IPS-11a (cell line): ENCODE data around the gene PLA2G4B.

Source experiments
- H3K4me3 ChIP-seq: one replicate; pipeline ENCODE4 v1.5.1; 2013; ENCODE audit warnings: low read depth, low read length, control low read depth

The PLA2G4B gene

GRCh38 chr15:41849861-41850260 lies 11.2 kb downstream of the PLA2G4B start:
- no peak overlapping the region for H3K4me3 ChIP-seq

- H3K4me3 ChIP-seq = no peak overlapping the region
Observed at GRCh38 chr15:41850482-41851166, 12.0 kb downstream of the PLA2G4B start.

GRCh38 chr15:41851167-41851523 lies 12.5 kb downstream of the PLA2G4B start:
- no peak overlapping the region for H3K4me3 ChIP-seq

DNA sequence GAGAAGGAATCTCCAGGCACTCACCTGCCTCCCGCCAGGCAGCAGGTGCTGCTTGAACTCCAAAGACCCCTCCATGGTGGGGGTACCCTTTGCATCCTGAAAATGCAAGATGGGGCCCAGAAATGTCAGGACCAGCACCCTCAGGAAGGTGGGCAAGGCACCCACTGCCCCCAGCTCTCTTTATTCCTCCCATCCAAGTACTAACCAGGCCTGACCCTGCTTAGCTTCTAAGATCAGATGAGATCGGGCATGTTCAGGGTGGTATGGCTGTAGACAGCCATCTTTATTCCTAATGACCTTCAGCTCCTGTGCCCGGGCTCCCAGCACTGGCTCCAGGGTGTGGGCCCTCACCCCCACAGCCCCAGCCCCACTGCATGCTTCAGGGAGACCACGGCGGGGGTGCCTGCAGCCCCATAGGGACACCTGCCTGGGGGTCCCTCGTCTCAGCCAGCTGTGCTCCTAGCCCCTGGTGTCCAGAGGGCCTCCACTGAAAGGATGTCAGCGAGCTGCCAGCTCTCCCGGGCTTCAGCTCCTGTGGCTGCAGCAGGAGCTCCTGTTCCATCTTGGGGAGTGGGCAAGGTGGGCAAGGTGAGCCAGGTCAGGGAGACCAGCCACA lies 13.2 kb downstream of the PLA2G4B start:
- no peak overlapping the region for H3K4me3 ChIP-seq

GRCh38 chr15:41852736-41853590 lies 14.3 kb downstream of the PLA2G4B start:
- no peak overlapping the region for H3K4me3 ChIP-seq

DNA sequence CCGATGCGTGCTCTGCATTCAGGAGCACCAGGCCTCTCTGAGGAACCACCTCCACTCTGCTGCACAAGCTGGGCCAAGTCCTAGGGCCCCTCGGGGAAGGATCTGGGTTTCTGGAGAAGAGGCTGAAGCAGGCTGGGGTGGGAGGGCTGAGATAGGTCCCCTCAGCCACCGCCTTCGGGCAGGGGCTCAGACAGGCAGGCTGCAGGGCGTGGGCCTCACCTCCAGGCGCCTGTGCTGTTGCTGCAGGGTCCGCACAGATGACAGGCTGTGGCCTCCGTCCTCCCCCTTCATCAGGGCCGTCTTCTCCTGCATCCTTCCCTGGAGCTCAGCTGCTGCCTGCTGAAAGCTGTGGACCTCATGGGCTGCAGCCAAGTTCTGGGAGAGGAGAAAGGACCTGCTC lies 15.2 kb downstream of the PLA2G4B start:
- no peak overlapping the region for H3K4me3 ChIP-seq

DNA sequence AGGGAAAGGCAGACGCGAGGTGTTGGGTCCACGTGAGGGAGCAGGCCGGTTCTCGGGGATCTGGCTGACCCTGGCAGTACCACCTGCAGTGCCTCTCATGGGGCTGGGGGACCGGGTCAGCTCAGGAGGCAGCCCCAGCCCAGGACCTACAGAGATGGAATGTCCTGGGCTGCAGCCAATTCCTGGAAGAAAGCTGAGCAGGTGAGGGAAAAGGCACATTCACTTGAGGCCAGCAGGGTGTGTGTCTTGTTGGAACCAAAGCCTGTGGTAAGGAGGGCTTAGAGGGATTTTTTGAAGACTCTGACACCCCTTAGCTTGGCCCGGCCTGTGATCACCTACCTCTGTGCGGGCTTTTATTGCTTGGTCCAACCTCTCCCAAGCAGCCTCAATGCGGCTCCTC lies 15.8 kb downstream of the PLA2G4B start:
- H3K4me3 ChIP-seq = no peak overlapping the region

- H3K4me3 ChIP-seq = no peak overlapping the region
Observed at GRCh38 chr15:41855261-41855961, 16.8 kb downstream of the PLA2G4B start.

DNA sequence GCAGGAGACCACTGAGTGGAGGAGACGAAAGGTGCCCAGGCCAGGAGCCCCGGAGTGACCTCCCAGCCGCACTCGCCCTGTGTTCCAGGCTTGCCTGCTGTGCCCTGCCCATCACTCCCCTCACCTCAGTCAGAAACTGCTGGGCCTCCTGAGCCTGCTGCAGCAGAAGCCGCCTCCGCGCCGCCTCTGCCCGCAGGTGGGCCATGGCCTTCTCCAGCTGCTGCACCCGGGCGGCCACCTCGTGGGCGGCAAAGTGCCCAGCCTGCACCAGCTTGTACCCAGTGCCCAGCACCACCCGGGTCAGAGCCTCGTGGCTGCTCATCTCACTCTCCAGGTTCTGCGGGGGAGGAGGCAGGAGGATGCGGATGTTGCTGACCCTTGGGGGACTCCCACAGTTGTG lies 17.6 kb downstream of the PLA2G4B start:
- no peak overlapping the region for H3K4me3 ChIP-seq

DNA sequence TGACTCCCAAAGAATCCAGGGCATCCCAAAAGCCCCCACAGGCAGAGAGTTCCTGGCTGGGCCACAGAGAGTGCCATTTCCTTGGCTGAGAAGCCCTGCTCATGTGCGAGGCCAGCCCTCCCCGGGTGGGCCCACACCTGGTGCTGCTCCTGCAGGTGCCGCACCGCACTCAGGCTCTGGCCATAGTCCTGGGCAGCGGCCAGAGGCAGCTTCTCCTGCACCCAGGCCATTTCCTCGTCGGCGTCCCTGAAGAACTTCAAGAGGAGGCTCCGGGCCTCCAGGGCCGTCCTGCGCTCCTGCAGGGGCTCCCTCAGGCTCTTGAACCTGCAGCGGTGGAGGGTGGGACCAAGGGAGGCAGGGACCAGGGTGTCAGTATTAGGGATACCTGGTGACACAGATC lies 18.1 kb downstream of the PLA2G4B start:
- no peak overlapping the region for H3K4me3 ChIP-seq

DNA sequence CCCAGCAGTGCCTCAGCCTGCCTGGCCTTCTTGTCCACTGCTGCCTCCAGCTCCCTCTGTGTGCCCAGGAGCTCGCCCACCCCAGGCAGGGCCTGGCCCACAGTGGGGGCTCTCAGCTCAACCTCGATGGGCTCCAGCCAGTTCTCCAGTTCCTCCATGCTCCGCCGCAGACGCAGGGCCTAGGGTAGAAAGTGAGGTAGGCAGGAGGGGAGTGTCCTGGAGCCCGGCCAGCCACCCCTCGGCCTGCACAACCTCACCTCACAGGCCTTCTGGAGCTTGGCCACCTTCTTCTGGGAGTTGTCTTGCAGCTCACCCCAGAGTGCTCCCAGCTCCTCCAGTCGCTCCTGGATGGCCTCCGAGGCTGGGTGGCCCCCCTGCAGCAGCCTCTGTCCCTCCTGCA lies 18.7 kb downstream of the PLA2G4B start:
- no peak overlapping the region for H3K4me3 ChIP-seq

- no peak overlapping the region for H3K4me3 ChIP-seq
Observed at GRCh38 chr15:41858756-41859155, 20.1 kb downstream of the PLA2G4B start.

DNA sequence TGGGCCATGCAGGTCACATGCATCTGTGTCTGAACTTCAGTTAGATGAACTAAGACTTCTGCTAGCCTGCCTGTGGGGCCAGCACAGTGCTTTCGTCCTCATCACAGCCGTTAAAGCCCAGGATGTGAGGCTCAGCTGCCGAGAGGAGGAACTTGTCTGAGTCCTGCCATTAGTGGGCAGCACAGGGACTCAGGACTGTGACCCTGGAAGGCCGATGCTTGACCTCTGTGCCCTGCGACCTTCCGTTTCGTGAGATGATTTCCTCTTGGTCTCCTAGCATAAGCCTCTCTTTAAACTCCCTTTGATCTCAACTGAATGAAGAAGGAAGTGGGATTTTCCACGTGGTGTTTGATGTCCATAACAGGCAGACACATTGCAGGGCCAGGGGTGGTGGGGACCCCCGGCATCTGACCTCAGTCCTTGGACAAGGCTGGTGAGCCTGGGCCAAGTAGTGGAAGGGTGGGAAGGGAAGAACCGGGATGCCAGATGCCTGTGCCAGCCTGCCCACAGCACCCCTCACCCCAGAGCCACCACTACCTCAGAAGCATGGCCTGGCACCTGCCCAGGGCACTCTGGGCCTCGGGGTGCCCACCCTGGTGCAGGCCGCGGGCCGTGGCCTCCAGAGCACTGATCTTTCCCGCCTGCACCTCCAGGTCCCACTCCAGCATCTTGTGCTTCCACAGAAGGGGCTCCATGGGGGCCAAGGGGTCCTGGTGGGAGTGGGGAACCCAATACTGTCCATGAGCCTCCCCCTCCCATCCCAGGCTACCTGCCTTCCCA lies 21.6 kb downstream of the PLA2G4B start:
- H3K4me3 ChIP-seq = no peak overlapping the region

GRCh38 chr15:41861736-41862356 lies 23.2 kb downstream of the PLA2G4B start:
- no peak overlapping the region for H3K4me3 ChIP-seq

GRCh38 chr15:41862515-41863116 lies 24.0 kb downstream of the PLA2G4B start:
- H3K4me3 ChIP-seq = no peak overlapping the region

DNA sequence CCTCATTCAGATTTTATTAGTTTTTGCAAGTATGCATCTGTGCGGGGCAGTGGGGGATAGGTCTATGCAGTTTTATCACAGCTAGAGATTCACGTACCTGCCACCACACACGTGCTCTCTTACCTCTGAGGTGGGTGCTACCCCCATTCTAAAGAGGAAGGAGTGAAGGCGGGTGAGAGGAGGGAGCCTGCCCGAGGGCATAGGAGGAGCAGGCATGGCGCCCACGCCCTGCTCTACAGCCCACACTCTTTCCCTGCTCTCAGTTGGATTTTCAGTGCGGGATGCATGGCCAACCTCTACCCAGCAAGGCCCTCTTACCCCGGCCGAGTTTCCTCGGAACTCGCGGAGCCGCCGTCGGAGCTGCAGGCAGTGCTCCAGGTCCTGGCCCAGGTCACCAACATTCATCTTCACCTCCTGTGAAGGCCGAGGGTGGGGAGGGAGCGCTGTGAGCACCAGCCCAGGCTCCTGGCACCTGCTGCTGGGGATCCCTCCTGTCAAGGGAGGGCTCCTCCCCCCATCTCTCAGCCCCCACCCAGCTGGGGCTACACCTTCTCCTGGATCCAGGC lies 26.9 kb downstream of the PLA2G4B start:
- H3K4me3 ChIP-seq = no peak overlapping the region

GRCh38 chr15:41866263-41866703 lies 27.6 kb downstream of the PLA2G4B start:
- no peak overlapping the region for H3K4me3 ChIP-seq

- no peak overlapping the region for H3K4me3 ChIP-seq
Observed at GRCh38 chr15:41866872-41867579, 28.4 kb downstream of the PLA2G4B start.

GRCh38 chr15:41868321-41868720 lies 29.7 kb downstream of the PLA2G4B start:
- no peak overlapping the region for H3K4me3 ChIP-seq
